Endothelial cell of umbilical vein (primary cell): ENCODE results near the gene SLC5A1. TPM values are rescaled to one million over a fixed set of nuclear protein-coding genes. Genes with fewer than 3 reads are reported as not detected.

ENCODE experiments used
- BruUV-seq: library from RNA; stranded (reverse); fragments of 400-500 nt; replicated peaks from 2 replicates; lab custom pipeline; 2021; lab: Mats Ljungman, UMichigan
- CTCF ChIA-PET: fragments of 300-600, 350-600 bp; sonication (Branson Sonifier 250); formaldehyde crosslinking; loops from one replicate; lab custom pipeline; 2021; ENCODE audit warnings: antibody characterized with exemption, inconsistent platforms; lab: Charles Lee
- POLR2A ChIA-PET: fragments of 300-600, 350-600 bp; sonication (Branson Sonifier 250); formaldehyde crosslinking; loops from one replicate; lab custom pipeline; 2021; ENCODE audit warnings: antibody characterized with exemption, inconsistent platforms; lab: Charles Lee
- DNase-seq: peaks from one replicate; pipeline ENCODE4 v3.0.0-alpha.2; 2011; ENCODE audit warnings: low read depth, low spot score
- FAIRE-seq: peaks from 2 replicates; lab custom pipeline; 2011; peaks lifted over from hg19 to GRCh38; lab: Jason Lieb, UNC
- H2AFZ ChIP-seq: 2 replicates; pipeline ENCODE4 v1.6.0; 2012; ENCODE audit warnings: low read depth, low read length, control low read depth, inconsistent platforms
- H3K27ac ChIP-seq: 2 replicates; pipeline ENCODE4 v1.5.1; 2011; ENCODE audit warnings: low read depth, mild to moderate bottlenecking, control low read depth, low read length, moderate library complexity; ENCODE audit not compliant: insufficient read depth
- H3K27me3 ChIP-seq, 2 experiments: 2 replicates each; pipeline versions ENCODE4 v1.6.0 to v1.6.1; 2011; ENCODE audit warnings: low read length in 2 of 2, mixed read lengths in 1 of 2; ENCODE audit not compliant: control insufficient read depth in 2 of 2, insufficient read depth in 2 of 2
- H3K36me3 ChIP-seq, 2 experiments: 2 replicates in 1 of 2; 3 replicates in 1 of 2; pipeline ENCODE4 v1.5.1; 2011; ENCODE audit warnings: low read length in 2 of 2, mild to moderate bottlenecking in 1 of 2, moderate library complexity in 1 of 2; ENCODE audit not compliant: control insufficient read depth in 2 of 2, insufficient read depth in 2 of 2; ENCODE audit errors: extremely low read depth in 1 of 2
- H3K4me1 ChIP-seq: 3 replicates; pipeline ENCODE4 v1.5.1; 2011; ENCODE audit warnings: mild to moderate bottlenecking, low read length; ENCODE audit not compliant: control insufficient read depth, insufficient read depth; ENCODE audit errors: extremely low read depth
- H3K4me2 ChIP-seq: 2 replicates; pipeline ENCODE4 v1.6.1; 2011; ENCODE audit warnings: low read length, control low read depth, mixed read lengths; ENCODE audit not compliant: insufficient read depth
- H3K4me3 ChIP-seq, 3 experiments: fragments of 200-600 bp in 1 of 3; sonication (generic), shearing (Covaris generic) in 1 of 3; replicated peaks in 1 of 3; 2 replicates each; pipeline ENCODE4 v1.5.1; 2011 to 2016; ENCODE audit warnings: control low read depth in 3 of 3, low read length in 3 of 3, mild to moderate bottlenecking in 2 of 3, inconsistent platforms in 1 of 3, low read depth in 1 of 3, moderate library complexity in 1 of 3; ENCODE audit not compliant: insufficient read depth in 1 of 3
- H3K79me2 ChIP-seq: 2 replicates; pipeline ENCODE4 v1.6.0; 2012; ENCODE audit warnings: low read length, inconsistent platforms; ENCODE audit not compliant: control insufficient read depth, insufficient read depth
- H3K9ac ChIP-seq: replicated peaks from 2 replicates; pipeline ENCODE3; 2011; ENCODE audit warnings: low read length, control low read depth; ENCODE audit not compliant: insufficient read depth; ENCODE audit errors: extremely low read depth
- H3K9me1 ChIP-seq: replicated peaks from 3 replicates; pipeline ENCODE4 v1.6.0; 2011; ENCODE audit warnings: mild to moderate bottlenecking, low read length; ENCODE audit not compliant: control insufficient read depth, insufficient read depth; ENCODE audit errors: extremely low read depth
- H3K9me3 ChIP-seq: replicated peaks from 2 replicates; pipeline ENCODE4 v1.5.1; 2012; ENCODE audit warnings: low read length, inconsistent platforms; ENCODE audit not compliant: control insufficient read depth, insufficient read depth
- H4K20me1 ChIP-seq: replicated peaks from 2 replicates; pipeline ENCODE3; 2011; ENCODE audit warnings: mild to moderate bottlenecking, low read length; ENCODE audit not compliant: control insufficient read depth, insufficient read depth; ENCODE audit errors: extremely low read depth
- EZH2 ChIP-seq: IDR thresholded peaks from 2 replicates; pipeline ENCODE4 v1.6.1; 2012; ENCODE audit warnings: borderline replicate concordance, low read depth, mild to moderate bottlenecking, moderate library complexity, low read length, inconsistent platforms; ENCODE audit not compliant: severe bottlenecking
- FOS ChIP-seq: IDR thresholded peaks from 2 replicates; pipeline ENCODE4 v1.6.1; 2011; ENCODE audit warnings: mild to moderate bottlenecking, low read length, moderate library complexity, borderline replicate concordance; ENCODE audit not compliant: insufficient read depth
- JUN ChIP-seq: IDR thresholded peaks from 2 replicates; pipeline ENCODE4 v1.6.1; 2011; ENCODE audit warnings: borderline replicate concordance, low read depth; ENCODE audit not compliant: insufficient read length, insufficient read depth
- MYC ChIP-seq: IDR thresholded peaks from one replicate; pipeline ENCODE4 v1.6.1; 2011; ENCODE audit warnings: mild to moderate bottlenecking, low read depth, low read length
- POLR2A ChIP-seq: IDR thresholded peaks from 2 replicates; pipeline ENCODE4 v1.6.1; 2012; ENCODE audit warnings: low read depth, mild to moderate bottlenecking, control low read depth, low read length
- POLR2AphosphoS5 ChIP-seq: IDR thresholded peaks from 2 replicates; pipeline ENCODE4 v1.6.1; 2012; ENCODE audit warnings: low read depth, mild to moderate bottlenecking, control low read depth, low read length, moderate library complexity; ENCODE audit not compliant: insufficient read depth
- dilution Hi-C: fragments of 300-500 bp; cut with MboI; formaldehyde crosslinking; loops from one replicate; pipeline ENCODE4 v1.15.0; 2019; ENCODE audit warnings: low sequenced_read_pairs; ENCODE audit not compliant: extremely low pct_ligation_motif_present
- intact Hi-C: fragments of 100-400 bp; cut with micrococcal nuclease; formaldehyde crosslinking; loops from one replicate; pipeline ENCODE4 v1.10.0; 2022
- polyA plus RNA-seq, 4 experiments: library from polyadenylated mRNA; depleted of rRNA in 3 of 4; stranded (reverse) in 3 of 4; unstranded in 1 of 4; fragments of >200 nt; gene quantifications; 2 replicates each; pipeline versions ENCODE4 v1.2.1 to v1.2.3, GENCODE V29; 2011 to 2012; ENCODE audit warnings: missing spikeins in 1 of 4
- total RNA-seq: library from RNA; stranded (reverse); gene quantifications from 2 replicates; pipeline ENCODE4 v1.2.3, GENCODE V29; 2021
- TF ChIP-seq, protein P1 (sequence below), 2 donors: IDR thresholded peaks; 1 replicate in 1 of 2; 2 replicates in 1 of 2; pipeline ENCODE4 v1.5.1; 2011; ENCODE audit warnings: low read length in 2 of 2, mild to moderate bottlenecking in 2 of 2, moderate library complexity in 2 of 2, control low read depth in 1 of 2, inconsistent platforms in 1 of 2, low read depth in 1 of 2; ENCODE audit not compliant: insufficient read depth in 1 of 2; ENCODE audit errors: extremely low read depth in 1 of 2

Gene SLC5A1
- total and polyA plus RNA-seq, 2 donors (not counting 3 experiments of a cell fraction or from before 2014, with no cell fraction given): not detected

DNA sequence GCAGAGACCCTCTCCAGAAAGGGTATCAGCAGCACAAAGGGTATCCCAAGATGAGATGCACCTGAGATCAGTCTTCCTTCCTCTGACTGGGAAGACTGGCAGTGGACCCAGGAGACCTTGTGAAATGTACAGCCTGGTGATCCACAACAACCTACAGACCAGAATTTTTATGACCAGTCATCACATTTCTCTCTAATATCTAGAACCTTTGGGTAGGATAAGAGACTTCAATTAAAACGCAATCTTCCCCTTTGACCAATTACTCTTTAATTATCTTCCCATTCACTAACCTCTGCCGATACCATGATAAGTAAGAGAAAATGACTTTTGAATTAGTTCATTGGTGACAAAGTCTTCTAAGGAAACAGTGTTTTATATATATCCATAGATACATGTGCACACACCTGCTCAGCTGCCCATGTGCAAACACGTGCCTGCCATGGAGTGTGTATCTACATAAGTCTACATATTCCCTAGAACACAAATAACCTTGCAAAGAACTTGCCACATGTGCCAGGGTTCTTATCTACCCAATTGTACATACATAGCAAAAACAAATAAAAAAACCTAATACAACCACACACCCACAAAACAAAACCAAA is 44.2 kb upstream of the SLC5A1 start:
- Histone ChIP-seq H3K9ac (no peak overlapping the region), H3K36me3 (no peaks in the 10 kb centered on the region), H3K4me3 (no peak overlapping the region), H3K27ac (no peak overlapping the region), H3K79me2 (no peaks in the 10 kb centered on the region), H3K9me3 (no peaks in the 10 kb centered on the region), H3K4me2 (no peak overlapping the region), H2AFZ (no peak overlapping the region), H3K27me3 (peaks cover 0 to 1% of the 10 kb centered on the region in 2 experiments), H4K20me1 (no peaks in the 10 kb centered on the region), H3K4me1 (no peaks in the 10 kb centered on the region), H3K9me1 (no peaks in the 10 kb centered on the region)
- dilution Hi-C loops (no loop called here), intact Hi-C loops (no loop called here)
- ChIA-PET CTCF (no interaction called here), POLR2A (no interaction called here)
- DNase-seq (no peak), FAIRE-seq (no peak)
- no TSS peak for BruUV-seq
- TF ChIP-seq EZH2 (no peak), JUN (no peak), POLR2AphosphoS5 (no peak), FOS (no peak), MYC (no peak), POLR2A (no peak)
- TF ChIP-seq, protein P1, sequence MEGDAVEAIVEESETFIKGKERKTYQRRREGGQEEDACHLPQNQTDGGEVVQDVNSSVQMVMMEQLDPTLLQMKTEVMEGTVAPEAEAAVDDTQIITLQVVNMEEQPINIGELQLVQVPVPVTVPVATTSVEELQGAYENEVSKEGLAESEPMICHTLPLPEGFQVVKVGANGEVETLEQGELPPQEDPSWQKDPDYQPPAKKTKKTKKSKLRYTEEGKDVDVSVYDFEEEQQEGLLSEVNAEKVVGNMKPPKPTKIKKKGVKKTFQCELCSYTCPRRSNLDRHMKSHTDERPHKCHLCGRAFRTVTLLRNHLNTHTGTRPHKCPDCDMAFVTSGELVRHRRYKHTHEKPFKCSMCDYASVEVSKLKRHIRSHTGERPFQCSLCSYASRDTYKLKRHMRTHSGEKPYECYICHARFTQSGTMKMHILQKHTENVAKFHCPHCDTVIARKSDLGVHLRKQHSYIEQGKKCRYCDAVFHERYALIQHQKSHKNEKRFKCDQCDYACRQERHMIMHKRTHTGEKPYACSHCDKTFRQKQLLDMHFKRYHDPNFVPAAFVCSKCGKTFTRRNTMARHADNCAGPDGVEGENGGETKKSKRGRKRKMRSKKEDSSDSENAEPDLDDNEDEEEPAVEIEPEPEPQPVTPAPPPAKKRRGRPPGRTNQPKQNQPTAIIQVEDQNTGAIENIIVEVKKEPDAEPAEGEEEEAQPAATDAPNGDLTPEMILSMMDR (IDR thresholded peaks at IDR 0.05; ENCODE audit: extremely low read depth in 1 of 2, insufficient read depth in 1 of 2, low read depth in 1 of 2, low read length in 2 of 2): no peak
